Endometrium (tissue), 2 donors: ENCODE measurements around the gene ATP11A.
"Not testable (repeated sequence)": the region's sequence is repeated elsewhere in the genome, so short reads cannot be mapped to it uniquely, and the experiment has no call there.

Source experiments
- FAIRE-seq: peaks from 2 replicates; lab custom pipeline; 2012; peaks lifted over from hg19 to GRCh38; lab: Jason Lieb, UNC
- donor health status: control.
- donor health status: control.

Gene ATP11A

DNA sequence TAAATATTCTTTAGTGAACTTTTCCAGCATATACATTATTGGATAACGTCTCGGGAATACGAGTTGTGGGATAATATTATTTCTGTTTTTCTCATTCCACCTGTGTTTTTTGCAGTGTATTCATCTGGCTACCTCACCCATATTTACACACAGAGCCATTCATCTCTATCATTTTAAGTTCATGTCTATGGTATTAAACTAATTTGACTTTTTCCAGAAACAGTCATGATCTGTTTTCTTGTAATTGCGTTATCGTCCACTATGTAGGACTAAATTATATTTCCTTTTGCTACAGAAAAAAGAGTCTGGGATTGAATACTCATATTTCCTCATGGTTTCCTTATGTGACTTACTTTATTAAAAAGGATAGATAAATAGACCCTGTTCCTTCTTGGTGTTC is 2.7 kb downstream of the ATP11A start:
- FAIRE-seq: no peak

DNA sequence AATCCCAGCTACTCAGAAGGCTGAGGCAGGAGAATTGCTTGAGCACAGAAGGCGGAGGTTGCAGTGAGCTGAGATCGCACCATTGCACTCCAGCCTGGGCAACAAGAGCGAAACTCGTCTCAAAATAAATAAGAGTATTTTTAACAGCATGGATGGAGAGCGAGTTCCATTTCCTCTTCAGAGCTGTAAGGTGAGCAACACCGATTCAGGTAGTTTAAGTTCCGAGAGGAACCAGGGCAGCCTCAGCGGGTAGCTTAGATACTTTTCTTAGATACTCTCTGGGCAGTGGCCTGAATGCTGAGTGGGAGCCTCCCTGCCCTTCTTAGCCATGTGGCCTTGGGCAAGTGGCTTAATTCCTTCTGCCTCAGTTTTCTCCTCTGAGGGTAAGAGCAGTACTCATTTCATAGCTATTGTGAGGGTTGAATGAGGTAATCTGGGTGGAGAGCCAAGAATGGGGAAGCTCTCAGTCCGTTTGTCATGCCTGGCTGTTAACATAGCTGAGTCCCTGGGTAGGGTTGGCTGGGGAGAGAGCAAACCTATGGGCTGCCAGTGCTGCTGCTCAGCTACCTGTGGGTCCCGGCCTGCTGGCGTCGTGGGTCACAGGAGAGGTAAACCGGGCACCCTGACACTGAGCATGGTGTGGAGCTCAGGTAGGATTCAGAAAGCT is 4.1 kb downstream of the ATP11A start:
- no peak for FAIRE-seq

DNA sequence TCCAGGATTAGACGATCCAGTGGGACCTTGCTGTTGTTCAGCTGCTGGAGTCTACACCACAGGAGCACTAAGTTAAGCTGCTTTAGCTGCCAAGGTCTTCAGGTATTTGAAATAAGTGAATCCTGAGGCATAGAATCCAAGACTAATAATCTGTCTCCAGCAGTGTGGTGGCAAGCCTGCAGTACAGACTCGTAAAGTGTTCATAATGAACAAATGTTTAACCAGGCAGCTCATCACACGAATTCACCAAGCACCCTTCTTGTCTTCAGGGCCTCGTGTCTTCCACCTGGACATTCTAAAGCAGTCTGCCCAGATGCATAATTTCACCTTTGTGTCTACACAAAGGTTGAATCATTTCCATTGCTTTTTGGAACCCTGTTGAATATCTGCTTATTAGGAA is 5.3 kb downstream of the ATP11A start:
- FAIRE-seq: no peak

DNA sequence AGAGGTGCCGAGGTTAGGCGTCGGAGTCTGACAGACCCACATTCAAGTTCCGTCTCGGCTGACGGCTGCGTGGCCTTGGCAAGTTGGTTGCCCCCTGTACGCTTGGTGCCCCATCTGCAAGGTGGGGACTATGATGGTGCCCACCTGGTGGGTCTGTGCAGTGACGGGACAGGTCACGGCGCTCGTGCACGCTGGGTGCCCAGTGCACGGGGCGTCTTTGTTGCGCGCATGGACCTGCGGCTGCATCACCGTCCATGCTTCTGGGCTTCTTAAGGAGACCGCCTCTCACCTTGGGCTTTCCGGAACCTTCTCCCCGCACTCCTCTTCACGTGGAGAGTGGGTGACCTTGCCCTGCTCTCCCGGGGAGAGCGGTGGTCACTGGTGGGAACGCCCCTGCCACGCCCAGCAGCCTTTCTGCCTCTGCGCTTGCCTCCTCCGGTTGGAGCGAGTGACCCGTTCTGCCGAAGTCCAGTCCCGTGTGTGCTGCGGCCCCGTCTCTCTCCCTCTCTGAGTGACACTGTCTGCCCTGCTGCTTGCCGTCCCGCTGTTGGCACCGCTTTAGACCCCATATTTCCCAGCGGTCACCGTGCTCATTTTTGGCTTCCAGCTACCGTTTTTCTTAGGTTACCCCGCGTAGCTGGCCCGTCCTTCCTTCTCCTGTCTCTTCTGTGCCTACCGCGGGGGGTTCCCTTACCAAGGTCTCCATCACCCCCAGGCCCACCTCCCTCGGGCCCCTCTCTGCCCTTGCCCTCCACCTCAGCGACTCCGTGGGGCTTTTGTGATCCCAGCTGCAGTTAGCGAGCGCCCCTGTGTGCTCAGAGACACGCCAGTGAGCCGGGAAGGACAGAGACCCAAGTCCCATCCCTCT is 6.4 kb downstream of the ATP11A start:
- FAIRE-seq: no peak

DNA sequence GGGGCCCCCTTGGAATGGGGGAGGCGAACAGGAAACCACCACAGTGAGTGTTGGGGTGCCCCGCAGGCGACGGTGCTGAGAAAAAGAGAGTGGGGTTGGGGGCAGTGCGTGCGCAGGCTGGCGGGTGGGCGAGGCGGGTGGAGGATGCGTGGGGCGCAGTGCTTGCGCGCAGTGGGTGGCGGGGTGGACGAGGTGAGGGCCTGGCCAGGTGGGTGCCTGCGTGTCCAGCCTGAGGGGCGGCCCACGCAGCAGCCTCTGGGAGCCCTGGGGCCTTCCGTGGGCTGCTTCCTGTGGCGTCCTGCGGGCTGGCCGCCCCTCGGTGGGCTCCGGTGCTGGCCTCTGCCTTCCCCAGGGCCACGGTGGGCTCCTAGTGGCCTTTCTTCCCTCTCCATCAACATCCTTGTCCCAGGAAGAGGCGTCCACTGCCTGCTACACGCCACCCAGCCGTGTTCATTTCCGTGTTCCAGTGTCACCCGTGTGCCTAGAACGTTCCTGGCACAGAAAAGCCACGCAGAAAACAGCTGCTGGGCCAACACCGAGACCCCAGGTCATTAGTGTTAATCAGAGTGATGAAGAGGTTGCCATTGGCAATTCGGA is 7.1 kb downstream of the ATP11A start:
- no peak for FAIRE-seq

DNA sequence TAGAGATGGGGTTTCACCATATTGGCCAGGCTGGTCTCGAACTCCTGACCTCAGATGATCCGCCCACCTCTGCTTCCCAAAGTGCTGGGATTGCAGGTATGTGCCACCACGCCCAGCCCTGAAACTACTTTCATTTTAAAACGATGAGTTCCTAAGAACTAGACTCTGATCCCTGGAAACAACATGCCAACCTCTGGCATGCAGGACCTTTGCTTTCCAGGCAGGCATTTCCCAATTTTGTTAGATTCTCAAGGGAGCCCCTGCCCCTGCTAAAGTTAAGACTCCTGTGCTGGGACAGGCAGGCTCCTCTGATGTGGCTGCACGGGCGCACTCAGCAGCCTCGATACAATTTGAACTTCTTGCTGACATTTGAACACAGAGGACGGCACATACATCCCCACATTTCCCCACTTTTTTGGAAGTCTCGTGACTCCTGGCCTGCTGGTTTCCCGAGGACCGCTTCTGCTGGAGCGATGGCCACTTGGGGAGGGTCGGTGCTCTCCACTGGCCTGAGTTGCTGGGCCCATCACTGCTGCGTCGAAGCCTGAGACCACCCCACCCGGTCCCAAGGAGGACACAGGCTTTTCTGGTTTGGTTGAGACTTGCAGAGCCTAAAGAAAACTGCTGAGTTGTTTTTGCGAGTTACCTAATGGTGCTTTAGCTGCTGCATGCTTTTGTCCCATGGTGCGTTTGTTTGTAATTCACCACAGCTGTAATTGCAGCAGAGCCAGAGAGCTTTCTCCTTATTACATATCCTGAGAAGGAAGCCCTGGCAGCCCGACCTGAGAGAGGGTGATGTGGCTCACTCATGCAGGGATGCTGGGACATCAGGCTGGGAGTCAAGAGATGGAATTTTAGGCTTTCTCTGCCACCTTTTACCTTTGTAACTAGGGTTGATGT is 8.2 kb downstream of the ATP11A start:
- FAIRE-seq: no peak

DNA sequence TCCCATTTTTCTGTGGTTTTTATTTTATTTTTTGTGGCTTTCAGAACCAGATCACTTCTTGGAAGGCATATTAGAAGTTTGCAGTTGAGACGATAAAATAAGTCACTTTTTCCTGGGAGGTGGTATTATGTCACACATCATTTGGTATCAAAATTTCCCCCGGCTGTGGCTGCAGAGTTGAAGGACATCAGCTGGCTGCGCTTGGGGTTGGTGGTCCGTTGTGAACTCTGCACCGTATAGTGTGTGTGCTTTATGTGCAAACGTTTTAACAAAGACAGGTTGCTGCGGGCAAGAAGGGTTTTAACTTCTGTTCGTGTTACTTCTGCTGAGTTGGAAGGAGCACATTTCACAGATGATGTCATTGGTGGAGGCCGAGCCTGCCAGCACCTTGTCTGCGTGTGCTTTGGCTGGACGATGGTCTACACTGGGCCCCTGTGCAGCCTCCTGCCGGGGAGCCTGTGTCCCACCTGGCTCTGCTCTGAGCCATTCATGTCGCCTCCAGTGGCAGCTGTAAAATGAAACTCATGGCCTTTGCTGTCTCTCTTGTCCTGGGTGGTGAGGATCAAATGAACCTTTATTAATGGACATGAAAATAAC is 9.6 kb downstream of the ATP11A start:
- no peak for FAIRE-seq

DNA sequence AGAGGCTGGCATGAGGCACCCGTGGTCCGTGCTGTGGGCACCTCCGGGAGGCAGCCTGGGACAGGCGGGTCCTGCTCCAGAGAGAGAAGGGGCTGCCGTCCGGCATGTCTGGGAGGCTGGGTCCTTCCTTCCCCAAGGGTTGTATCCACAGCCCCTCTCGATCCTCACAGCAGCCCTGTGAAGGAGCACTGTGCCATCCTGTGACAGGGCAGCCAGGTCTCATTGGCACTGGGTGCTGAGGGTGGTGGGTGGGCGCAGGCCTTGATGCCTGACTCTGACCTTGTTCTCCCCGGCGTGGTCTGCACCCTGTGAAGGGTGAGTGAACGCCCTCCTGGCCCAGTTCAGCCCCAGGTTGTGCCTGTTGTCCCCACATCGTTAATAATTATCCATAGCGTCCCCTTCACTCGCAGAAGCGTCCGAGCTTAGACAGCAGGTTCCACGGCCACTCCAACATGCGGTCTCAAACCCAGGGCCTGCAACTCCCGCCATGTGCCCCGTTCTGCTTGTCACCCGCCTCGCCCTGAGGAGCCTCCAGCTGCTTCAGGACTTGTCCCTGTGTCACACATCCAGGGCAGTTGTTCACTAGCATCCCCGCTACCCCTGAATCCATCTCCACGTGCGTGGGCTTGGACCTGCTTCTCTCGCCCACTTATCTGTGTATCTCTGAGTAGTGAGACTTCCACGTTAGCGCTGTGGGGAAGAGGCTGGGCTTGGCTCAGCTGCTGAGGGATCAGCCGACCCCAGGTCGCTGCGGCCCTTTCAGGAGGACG is 10.6 kb downstream of the ATP11A start:
- no peak for FAIRE-seq

DNA sequence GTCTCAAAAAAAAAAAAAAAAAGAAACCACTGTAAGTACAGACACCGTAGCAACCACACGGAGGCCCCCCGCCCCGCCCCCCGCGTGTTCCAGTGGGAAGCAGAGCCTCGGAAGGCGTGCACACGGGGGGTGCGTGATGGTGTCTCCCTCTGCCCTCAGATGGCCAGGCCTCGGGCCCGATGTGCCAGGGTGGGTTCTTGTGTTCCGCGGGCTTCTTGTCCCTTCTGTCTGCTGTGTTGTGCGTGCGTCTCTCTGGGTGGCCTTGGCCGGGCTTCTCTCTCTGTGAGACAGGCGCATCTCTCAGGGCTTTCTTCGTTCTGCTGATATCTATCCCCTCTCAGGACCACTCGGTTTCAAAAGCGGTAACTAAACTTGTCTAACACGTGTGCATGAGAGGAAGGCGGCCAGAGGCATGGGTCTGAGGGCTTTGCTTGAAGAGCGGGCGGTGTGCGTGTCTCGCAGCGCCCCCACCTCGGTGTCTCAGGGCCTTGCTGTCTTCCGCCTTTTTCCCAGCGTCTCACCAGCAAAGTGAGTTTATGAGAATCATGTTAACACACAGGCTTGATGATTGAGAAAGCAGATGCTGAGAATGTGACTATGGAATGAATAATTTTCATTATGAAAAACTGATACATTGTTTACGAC is 12.6 kb downstream of the ATP11A start:
- FAIRE-seq: no peak

DNA sequence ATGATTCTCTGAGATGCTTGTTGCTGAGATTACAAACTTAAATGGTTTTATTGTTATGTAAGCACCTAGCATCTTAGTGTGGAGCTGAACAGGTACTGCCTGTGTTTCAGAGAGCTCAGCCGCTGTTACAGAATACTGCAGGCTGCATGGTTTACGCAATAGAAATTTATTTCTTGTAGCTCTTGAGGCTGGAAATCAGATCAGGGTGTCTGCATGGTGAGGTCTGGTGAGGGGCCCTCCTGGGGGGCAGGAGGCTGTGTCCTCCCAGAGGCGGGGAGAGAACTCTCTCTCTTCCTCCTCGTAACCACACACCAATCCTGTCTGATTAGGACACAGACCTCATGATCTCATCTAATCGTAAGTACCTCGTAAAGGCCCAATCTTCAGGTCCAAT is 13.1 kb downstream of the ATP11A start:
- FAIRE-seq: no peak

DNA sequence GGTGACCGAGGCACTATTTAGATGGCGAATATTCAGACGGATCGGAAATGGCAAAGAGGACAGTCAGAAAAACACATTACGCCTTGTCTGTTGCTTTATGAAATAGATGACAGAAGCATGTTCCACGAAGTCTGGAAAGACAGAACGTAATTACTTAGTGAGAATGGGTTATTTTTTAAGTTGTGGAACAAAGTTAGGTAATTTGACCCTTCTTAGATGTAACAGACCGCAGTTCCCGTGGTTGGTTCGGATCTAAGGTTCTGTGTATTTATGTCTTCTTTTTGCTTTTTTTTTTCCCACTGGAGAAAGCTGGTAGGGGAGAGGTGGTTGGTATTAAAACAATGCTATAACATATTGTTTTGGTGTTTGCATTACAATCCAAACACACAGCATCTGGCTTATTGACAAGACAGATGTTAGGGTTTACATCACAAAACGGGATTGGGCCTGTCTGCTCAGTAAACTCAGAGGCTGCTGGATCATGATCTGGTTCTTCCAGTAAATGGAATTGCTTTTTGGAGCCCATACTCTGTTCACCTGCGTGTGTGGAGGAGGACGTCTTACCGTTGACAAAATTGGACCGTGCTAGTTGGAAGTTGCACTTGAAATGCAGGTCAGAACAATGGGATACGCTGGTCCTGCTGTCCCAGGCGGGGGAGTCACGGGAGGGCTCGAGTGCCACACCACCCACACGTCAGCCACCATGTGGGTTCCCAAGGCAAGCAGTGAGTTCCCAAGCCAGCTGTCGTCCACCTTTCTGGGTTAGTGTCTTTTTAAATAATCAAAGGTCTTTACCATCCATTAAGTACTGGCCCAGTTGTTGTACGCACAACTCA is 13.8 kb downstream of the ATP11A start:
- no peak for FAIRE-seq

DNA sequence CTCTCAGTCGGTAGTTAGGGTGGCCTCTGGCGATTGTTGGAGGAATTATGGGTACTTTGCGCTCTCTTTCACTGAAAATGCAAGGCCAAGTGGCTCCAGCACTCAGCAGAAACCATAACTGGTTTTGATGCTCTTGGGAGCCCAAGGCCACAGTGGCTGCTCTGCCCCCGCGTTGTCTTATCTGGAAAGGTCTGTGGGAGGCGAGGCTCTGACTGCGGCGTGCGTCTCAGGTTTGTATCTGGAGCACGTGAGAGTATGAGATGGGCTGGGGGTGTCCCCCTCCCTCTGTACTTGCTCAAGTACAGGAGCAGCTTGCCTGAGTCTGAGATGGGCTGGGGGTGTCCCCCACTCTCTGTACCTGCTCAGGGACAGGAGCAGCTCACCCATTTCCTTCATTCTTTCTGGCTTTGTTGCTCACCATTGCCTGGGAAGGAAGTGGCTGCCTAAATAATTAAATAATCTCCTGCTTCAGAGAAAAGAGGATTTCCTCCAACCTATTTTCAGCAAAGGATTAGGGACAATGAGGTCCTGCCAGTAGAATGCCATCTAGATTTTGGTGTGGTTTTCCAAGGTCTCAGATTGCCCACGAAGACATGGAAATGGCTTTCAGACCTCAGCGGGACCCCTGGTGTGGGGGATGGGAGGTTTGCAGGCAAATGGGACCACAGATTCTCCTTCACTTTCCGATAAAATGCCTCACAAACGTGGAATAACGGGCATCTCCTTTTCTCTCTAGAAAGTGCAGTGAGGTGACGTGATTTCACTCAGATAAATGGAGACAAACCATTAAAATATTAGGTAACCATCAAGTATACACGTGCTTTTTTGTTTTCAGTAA is 14.7 kb downstream of the ATP11A start:
- FAIRE-seq: no peak

DNA sequence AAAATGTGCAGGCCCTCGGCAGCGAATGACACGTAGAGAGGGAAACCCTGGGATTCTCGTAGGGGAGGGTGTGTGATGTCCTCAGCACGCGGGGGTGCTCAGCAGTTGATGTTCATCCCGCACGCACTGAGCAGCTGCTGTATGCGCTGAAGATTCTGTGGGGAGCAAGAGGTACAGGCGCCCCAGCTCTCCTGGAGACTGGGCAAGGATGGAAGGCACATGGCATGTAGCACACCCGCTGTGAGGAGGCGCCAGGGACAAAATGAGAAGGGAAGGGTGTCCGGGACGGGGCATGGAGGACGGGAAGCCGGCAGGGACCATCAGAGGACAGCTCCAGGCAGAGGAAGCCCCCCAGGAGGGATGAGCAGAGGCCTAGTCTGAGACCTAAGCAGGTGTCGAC is 15.4 kb downstream of the ATP11A start:
- FAIRE-seq: no peak

DNA sequence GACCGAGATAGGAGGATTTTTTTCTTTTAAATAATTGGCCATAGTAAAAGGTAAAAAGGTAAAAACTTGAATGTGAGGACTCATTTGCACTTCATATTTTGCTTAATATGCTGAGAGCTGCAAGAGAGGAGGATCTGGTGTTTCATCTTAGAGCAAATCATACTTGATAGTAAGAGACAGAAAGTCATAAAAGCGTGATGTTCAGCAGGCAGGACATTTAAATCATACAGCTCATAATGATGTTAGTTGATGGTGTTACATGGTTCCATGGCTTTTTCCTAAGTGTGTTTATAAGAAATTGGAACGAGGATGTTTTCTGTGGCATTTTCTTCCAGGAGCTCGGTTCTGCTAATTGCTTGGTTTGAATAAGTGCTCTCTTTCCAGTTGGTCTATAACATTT is 16.3 kb downstream of the ATP11A start:
- FAIRE-seq: no peak

DNA sequence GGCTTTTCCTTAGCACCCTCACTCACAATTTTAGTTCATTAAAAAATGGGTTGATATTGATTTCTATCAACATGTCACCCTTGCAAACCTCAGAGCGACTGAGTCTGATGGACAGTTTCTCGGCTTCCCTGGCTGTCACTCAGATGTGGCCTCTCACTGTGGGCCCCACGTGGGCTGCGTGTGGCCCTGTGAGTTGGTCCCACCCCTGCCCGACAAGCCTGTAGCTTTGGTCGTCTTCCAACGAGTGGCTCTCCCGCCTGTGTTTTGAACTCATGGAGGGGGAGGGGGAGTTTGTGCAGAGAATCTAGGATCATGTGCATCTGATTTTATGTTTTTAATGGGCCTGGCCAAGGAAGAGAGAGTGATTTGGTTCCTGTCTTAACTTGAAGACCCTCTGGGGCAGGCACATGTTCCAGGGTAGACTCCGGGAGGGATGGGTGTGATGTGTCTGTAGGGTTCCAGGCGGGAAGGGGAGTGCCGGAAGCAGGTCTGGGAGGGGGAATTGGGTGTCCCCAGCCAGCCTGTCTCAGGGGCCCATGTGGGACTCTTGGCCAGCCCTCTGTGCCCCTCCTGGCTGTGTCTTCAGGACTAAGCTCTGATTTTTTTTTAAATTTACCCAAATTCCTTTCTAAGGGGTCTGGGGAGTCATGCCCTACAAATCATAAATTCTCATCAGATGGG is 18.9 kb downstream of the ATP11A start:
- FAIRE-seq: no peak

DNA sequence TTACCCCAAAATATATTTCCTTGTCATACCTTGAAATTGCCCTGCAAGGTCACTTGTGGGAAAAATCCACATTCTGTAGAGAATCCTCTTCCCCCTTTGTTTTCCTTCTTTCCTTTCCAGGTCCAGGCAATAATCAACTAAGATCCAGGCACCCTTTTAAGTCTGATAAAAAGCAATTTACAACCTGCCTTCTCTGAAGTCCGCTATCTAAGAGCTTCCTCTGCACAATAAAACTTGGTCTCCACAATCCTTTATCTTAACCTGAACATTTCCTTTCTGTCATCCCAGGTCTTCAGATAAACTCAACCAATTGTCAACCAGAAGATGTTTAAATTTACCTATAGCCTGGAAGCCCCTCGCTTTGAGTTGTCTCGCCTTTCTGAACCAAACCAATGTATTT is 19.5 kb downstream of the ATP11A start:
- not testable (repeated sequence) for FAIRE-seq

DNA sequence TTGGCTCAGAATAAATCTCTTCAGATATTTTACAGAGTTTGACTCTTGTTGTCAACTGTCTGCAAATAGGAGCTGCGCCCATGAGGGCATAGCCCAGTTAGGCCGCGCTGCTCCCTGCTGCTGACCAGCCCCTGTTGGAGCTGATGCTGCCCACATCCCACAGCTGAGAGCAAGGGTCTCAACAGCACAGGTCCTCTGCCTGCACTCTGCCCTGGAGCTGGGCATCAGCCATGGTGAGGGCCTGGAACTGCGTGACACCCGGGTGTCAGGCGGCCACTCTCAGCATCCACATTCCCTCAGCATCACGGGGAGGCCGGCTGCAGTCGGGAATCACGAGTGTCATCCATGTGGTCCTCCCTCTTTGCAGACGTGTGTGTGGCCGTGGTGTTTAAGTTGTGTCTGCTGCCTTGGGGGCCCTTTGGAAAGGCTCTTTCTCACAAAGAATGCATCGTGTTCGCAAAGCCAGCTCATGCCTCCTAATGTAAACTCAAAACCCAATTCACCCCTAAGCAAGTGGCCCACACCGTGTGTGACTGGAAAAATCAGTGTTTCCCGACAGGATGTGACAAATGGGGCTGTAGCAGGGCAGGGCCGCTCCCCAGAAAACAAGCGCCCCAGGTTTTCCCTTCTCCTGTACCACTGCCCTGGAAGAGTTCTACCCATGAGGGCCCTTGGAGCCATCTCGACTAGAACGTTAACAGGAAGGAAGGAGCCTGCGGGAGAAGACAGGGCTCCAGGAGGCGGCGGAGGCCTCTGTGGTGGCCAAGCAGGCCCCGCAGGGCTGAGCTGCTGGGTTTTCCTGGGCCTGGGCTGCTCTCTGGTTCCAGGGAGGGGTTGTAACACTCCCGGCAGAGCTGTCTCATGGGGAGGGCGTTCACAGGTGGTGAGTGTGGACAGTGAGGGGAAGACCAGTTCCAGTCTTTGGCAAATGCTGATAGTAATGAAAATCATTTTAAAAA is 20.3 kb downstream of the ATP11A start:
- FAIRE-seq: no peak
